ENCODE data around the gene TTLL1. TPM values are rescaled to one million over a fixed set of nuclear protein-coding genes. Genes with fewer than 3 reads are reported as not detected.

The TTLL1 gene
- total and polyA plus RNA-seq, 2 of the 4 experiments (the other 2 are of a cell fraction) = 10.8 to 13.2 TPM

DNA sequence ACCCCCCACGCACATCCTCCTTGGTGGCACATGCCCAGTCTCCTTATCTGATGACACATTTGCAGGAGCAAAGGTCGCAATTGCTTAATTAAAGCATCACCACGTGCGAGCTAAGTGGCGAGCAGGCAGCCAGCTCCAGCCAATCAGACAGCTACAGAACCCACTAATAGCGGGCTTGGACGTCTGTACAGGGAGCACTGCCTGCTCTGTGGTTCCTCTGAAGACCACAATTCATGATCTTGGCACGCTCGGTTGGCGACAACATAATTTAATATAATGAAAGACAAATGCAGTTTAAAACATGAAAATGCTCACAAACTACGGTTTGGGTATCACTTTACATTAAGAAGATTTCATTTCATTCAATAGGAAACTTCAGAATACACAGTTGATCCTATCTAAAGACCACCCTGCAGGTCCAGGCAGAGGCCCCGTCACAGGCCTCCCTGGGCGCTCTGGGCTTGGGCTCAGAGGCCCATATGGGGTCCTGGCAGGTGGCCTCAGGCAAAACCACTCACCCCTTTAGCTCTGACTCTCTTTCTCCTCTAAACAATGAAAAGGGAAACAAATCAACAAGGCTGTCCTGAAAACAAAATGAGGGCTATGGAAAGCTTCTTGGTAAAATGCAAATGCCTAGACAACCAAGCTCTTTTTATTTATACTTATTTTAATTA lies 84.7 kb downstream of the TTLL1 start:
- Histone ChIP-seq H3K27ac (ENCODE audit: insufficient read depth, low read length) (peak overlapping the region; percentile 92), H3K9me1 (ENCODE audit: insufficient read depth, low read length) (peaks cover 47% of the 10 kb centered on the region), H3K9me3 (ENCODE audit: control insufficient read depth, insufficient read depth, low read length) (no peaks in the 10 kb centered on the region), H3K14ac (replicated peaks; ENCODE audit: low read depth, low read length) (peak overlapping the region; percentile 35), H3K4me2 (ENCODE audit: low read depth, low read length) (peak overlapping the region; percentile 51; the same call in 1 of the 2 replicates), H4K91ac (ENCODE audit: insufficient read depth, low read depth, low read length) (peak overlapping the region; percentile 43), H3K27me3 (ENCODE audit: control insufficient read depth, insufficient read depth, low read length) (no peaks in the 10 kb centered on the region), H3K56ac (ENCODE audit: extremely low read depth, insufficient read depth, low read length) (no peak overlapping the region), H2BK20ac (ENCODE audit: low read depth, low read length) (peak overlapping the region; percentile 76), H2BK5ac (ENCODE audit: low read depth, low read length, poor library complexity, severe bottlenecking) (peak overlapping the region; percentile 71), H2AK5ac (ENCODE audit: low read depth, low read length) (0 out of 2 replicates have a peak overlapping the region, but pooled peaks have one; percentile 63), H2BK120ac (ENCODE audit: low read depth, low read length) (peak overlapping the region; percentile 50; the same call in 1 of the 2 replicates), H3K9ac (ENCODE audit: low read depth, low read length) (no peak overlapping the region), H4K5ac (ENCODE audit: low read depth, low read length) (no peak overlapping the region), H3K4me3 (ENCODE audit: insufficient read depth, low read depth, low read length) (no peak overlapping the region), H2AFZ (replicated peaks; ENCODE audit: low read length, poor library complexity) (no peak overlapping the region), H4K20me1 (ENCODE audit: insufficient read depth, low read length) (peaks cover 39% of the 10 kb centered on the region), H3K79me1 (ENCODE audit: low read depth in 1 of 2, low read length in 2 of 2) (peaks cover 26 to 85% of the 10 kb centered on the region in 2 experiments), H3K36me3 (ENCODE audit: control insufficient read depth, insufficient read depth, low read length) (no peaks in the 10 kb centered on the region), H3K23ac (ENCODE audit: low read depth, low read length) (peak overlapping the region; percentile 47; the same call in 1 of the 2 replicates), H3K4me1 (ENCODE audit: control insufficient read depth, insufficient read depth, low read length) (peaks cover 49% of the 10 kb centered on the region), H2BK15ac (ENCODE audit: low read depth, low read length) (peak overlapping the region; percentile 35; the same call in 2 of the 3 replicates), H3K18ac (ENCODE audit: low read depth, low read length) (no peak overlapping the region), H3K4ac (ENCODE audit: low read depth, low read length) (peak overlapping the region; percentile 53), H2AK9ac (replicated peaks; ENCODE audit: low read depth, low read length, poor library complexity) (peak overlapping the region; percentile 7), H4K8ac (ENCODE audit: low read depth in 2 of 2, low read length in 2 of 2) (peak overlapping the region; percentile 38 to 60; a peak in 3 of 4 replicates)
- BruUV-seq (replicated peaks) = no TSS peak
- intact Hi-C loops (cut with micrococcal nuclease) (no loop called here), in situ Hi-C loops (cut with MboI; ENCODE audit: low sequenced_read_pairs) (no loop called here), dilution Hi-C loops (cut with HindIII; ENCODE audit: low sequenced_read_pairs, unreplicated experiment) (no loop called here)
- no CpG with 5 or more reads among the region's 13 CpGs for WGBS, 2 experiments (ENCODE audit: extremely low coverage in 2 of 2, insufficient read length in 1 of 2)
- TF ChIP-seq RAD21 (IDR thresholded peaks at IDR 0.05; ENCODE audit: low read length) (no peak), FOS (IDR thresholded peaks at IDR 0.05; ENCODE audit: low read depth, low read length) (no peak), CEBPB (IDR thresholded peaks at IDR 0.05; ENCODE audit: low read depth, low read length) (peak; percentile 37; the same call in 1 of the 2 replicates), BHLHE40 (IDR thresholded peaks at IDR 0.05; ENCODE audit: low read depth, low read length) (peak; percentile 38; the same call in 1 of the 2 replicates), MAZ (IDR thresholded peaks at IDR 0.05; ENCODE audit: borderline replicate concordance, low read depth, low read length) (no peak), MXI1 (IDR thresholded peaks at IDR 0.05; ENCODE audit: borderline replicate concordance, low read depth, low read length) (no peak), POLR2A (IDR thresholded peaks at IDR 0.05; ENCODE audit: low read depth, low read length) (no peak)
- TF ChIP-seq, protein P1, sequence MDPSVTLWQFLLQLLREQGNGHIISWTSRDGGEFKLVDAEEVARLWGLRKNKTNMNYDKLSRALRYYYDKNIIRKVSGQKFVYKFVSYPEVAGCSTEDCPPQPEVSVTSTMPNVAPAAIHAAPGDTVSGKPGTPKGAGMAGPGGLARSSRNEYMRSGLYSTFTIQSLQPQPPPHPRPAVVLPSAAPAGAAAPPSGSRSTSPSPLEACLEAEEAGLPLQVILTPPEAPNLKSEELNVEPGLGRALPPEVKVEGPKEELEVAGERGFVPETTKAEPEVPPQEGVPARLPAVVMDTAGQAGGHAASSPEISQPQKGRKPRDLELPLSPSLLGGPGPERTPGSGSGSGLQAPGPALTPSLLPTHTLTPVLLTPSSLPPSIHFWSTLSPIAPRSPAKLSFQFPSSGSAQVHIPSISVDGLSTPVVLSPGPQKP (IDR thresholded peaks at IDR 0.05; ENCODE audit: borderline replicate concordance, low read depth, low read length) = no peak
- DNase-seq = no peak
- ChIA-PET CTCF (no interaction called here), POLR2A (ENCODE audit: unreplicated experiment) (no interaction called here)
- no peak for ATAC-seq (ENCODE audit: low read depth)
